Measurements from ENCODE around the gene CPA5.
"Not testable (repeated sequence)": the region's sequence is repeated elsewhere in the genome, so short reads cannot be mapped to it uniquely, and the experiment has no call there.

The CPA5 gene

GRCh38 chr7:130344271-130344866 lies at the start of gene CPA5:
CPA5 (plus strand) TSS chr7:130344816; CDS start chr7:130346486, 1,670 bp downstream.
- DNase-seq: no peak

- no peak for DNase-seq
Measured at GRCh38 chr7:130296221-130296951, 48.2 kb upstream of the CPA5 start.

GRCh38 chr7:130297628-130298543 lies 46.7 kb upstream of the CPA5 start:
- DNase-seq: no peak

- DNase-seq: no peak
Measured at GRCh38 chr7:130298544-130299326, 45.9 kb upstream of the CPA5 start.

GRCh38 chr7:130299866-130300265 lies 44.8 kb upstream of the CPA5 start:
- DNase-seq: no peak

- no peak for DNase-seq
Measured at GRCh38 chr7:130301501-130302020, 43.1 kb upstream of the CPA5 start.

GRCh38 chr7:130302649-130303048 lies 42.0 kb upstream of the CPA5 start:
- DNase-seq: no peak

GRCh38 chr7:130303127-130303526 lies 41.5 kb upstream of the CPA5 start:
- no peak for DNase-seq

GRCh38 chr7:130303551-130303950 lies 41.1 kb upstream of the CPA5 start:
- DNase-seq: no peak

- DNase-seq: peak in 1 of 56 donors; percentile 41
Measured at GRCh38 chr7:130303982-130304381, 40.6 kb upstream of the CPA5 start.

GRCh38 chr7:130304878-130305277 lies 39.7 kb upstream of the CPA5 start:
- no peak for DNase-seq

- no peak for DNase-seq
Measured at GRCh38 chr7:130305433-130306042, 39.1 kb upstream of the CPA5 start.

GRCh38 chr7:130309986-130310385 lies 34.6 kb upstream of the CPA5 start:
- DNase-seq: no peak

GRCh38 chr7:130314305-130314704 lies 30.3 kb upstream of the CPA5 start:
- DNase-seq: no peak

GRCh38 chr7:130319541-130319940 lies 25.1 kb upstream of the CPA5 start:
- no peak for DNase-seq

- not testable (repeated sequence) for DNase-seq
Measured at GRCh38 chr7:130321542-130322229, 22.9 kb upstream of the CPA5 start.

GRCh38 chr7:130322615-130323014 lies 22.0 kb upstream of the CPA5 start:
- DNase-seq: no peak

- DNase-seq: no peak
Measured at GRCh38 chr7:130324306-130324943, 20.2 kb upstream of the CPA5 start.

GRCh38 chr7:130329681-130330080 lies 14.9 kb upstream of the CPA5 start:
- no peak for DNase-seq

All from nucleus accumbens (tissue), 56 donors.